Epithelial cell of prostate (primary cell): ENCODE measurements around the gene TRMT6.

ENCODE experiments used
- DNase-seq: peaks from one replicate; pipeline ENCODE4 v3.0.0-alpha.2; 2011; ENCODE audit warnings: low read depth, low spot score
- H3K27ac ChIP-seq: fragments of 450-650 bp; 2 replicates; pipeline ENCODE4 v1.5.1; 2017; ENCODE audit warnings: mild to moderate bottlenecking

TRMT6 gene

GRCh38 chr20:5967469-5967868, 17.1 kb upstream of the TRMT6 start:
- no peak for DNase-seq
- H3K27ac ChIP-seq, result no peak overlapping the region

- no peak for DNase-seq
- H3K27ac ChIP-seq, result peak overlapping the region; percentile 53
Observed at GRCh38 chr20:5949943-5950270, 426 bp downstream of the TRMT6 start.

GRCh38 chr20:5947276-5947675, 3.1 kb downstream of the TRMT6 start:
- H3K27ac ChIP-seq, result peak overlapping the region; percentile 31
- no peak for DNase-seq

- peak; percentile 34 for DNase-seq
- H3K27ac ChIP-seq, result peak overlapping the region; percentile 31
Observed at GRCh38 chr20:5945963-5946362, 4.4 kb downstream of the TRMT6 start.

GRCh38 chr20:5938456-5939029, 11.8 kb downstream of the TRMT6 start:
- DNase-seq, result no peak
- no peak overlapping the region for H3K27ac ChIP-seq

GRCh38 chr20:5936238-5936637, 14.1 kb downstream of the TRMT6 start:
- DNase-seq, result no peak

GRCh38 chr20:5935384-5935783, 14.9 kb downstream of the TRMT6 start:
- no peak overlapping the region for H3K27ac ChIP-seq
- DNase-seq, result no peak

More at GRCh38 chr20:5936238-5936637, 14.1 kb downstream of the TRMT6 start:
- H3K27ac ChIP-seq, result no peak overlapping the region

GRCh38 chr20:5933802-5934436, 16.4 kb downstream of the TRMT6 start:
- DNase-seq, result no peak
- H3K27ac ChIP-seq, result no peak overlapping the region

GRCh38 chr20:5932796-5933195, 17.5 kb downstream of the TRMT6 start:
- no peak overlapping the region for H3K27ac ChIP-seq
- no peak for DNase-seq

GRCh38 chr20:5931411-5931810, 18.9 kb downstream of the TRMT6 start:
- no peak for DNase-seq
- no peak overlapping the region for H3K27ac ChIP-seq

GRCh38 chr20:5928836-5929715, 21.3 kb downstream of the TRMT6 start:
- no peak overlapping the region for H3K27ac ChIP-seq
- DNase-seq, result no peak

- DNase-seq, result no peak
- H3K27ac ChIP-seq, result no peak overlapping the region
Observed at GRCh38 chr20:5927749-5928462, 22.4 kb downstream of the TRMT6 start.

- no peak for DNase-seq
- H3K27ac ChIP-seq, result no peak overlapping the region
Observed at GRCh38 chr20:5925551-5925950, 24.8 kb downstream of the TRMT6 start.

GRCh38 chr20:5923493-5923892, 26.8 kb downstream of the TRMT6 start:
- DNase-seq, result no peak
- H3K27ac ChIP-seq, result no peak overlapping the region

GRCh38 chr20:5920581-5920980, 29.8 kb downstream of the TRMT6 start:
- DNase-seq, result no peak
- H3K27ac ChIP-seq, result peak overlapping the region; percentile 99

GRCh38 chr20:5919626-5920544, 30.4 kb downstream of the TRMT6 start:
- DNase-seq, result peak; percentile 46
- H3K27ac ChIP-seq, result peak overlapping the region; percentile 99

GRCh38 chr20:5918856-5919625, 31.3 kb downstream of the TRMT6 start:
- H3K27ac ChIP-seq, result peak overlapping the region; percentile 99
- peak; percentile 73 for DNase-seq

GRCh38 chr20:5914859-5915258, 35.5 kb downstream of the TRMT6 start:
- DNase-seq, result no peak
- no peak overlapping the region for H3K27ac ChIP-seq

- no peak for DNase-seq
- no peak overlapping the region for H3K27ac ChIP-seq
Observed at GRCh38 chr20:5913166-5913565, 37.2 kb downstream of the TRMT6 start.
